CD4-positive, CD25-positive, alpha-beta regulatory T cell (primary cell): ENCODE results near the gene OR4D1. TPM values are rescaled to one million over a fixed set of nuclear protein-coding genes. Genes with fewer than 3 reads are reported as not detected.

ENCODE experiments used
- ATAC-seq, 2 donors: fragments of 150-1000 bp; cut with Tn5 transposase; one replicate each; pipeline ENCODE4 v1.10.0; 2021; ENCODE audit warnings: low read depth in 2 of 2, moderate number of reproducible peaks in 2 of 2, moderate library complexity in 1 of 2
- DNase-seq, 3 donors: peaks; one replicate each; pipeline versions ENCODE4 v3.0.0 to v3.0.0-alpha.2; 2012 to 2022; ENCODE audit warnings: mixed read lengths in 1 of 3
- H3K27ac ChIP-seq: one replicate; pipeline ENCODE4 v1.7.0; 2013; ENCODE audit warnings: mild to moderate bottlenecking, low read length; ENCODE audit not compliant: insufficient read depth, poor library complexity, severe bottlenecking
- H3K27me3 ChIP-seq: one replicate; pipeline ENCODE4 v1.7.0; 2013; ENCODE audit warnings: low read length; ENCODE audit not compliant: control insufficient read depth, insufficient read depth
- H3K36me3 ChIP-seq: one replicate; pipeline ENCODE4 v1.7.0; 2013; ENCODE audit warnings: mild to moderate bottlenecking, low read length, moderate library complexity; ENCODE audit not compliant: control insufficient read depth, insufficient read depth
- H3K4me1 ChIP-seq: 2 replicates; pipeline ENCODE4 v1.7.0; 2013; ENCODE audit warnings: mild to moderate bottlenecking, low read length; ENCODE audit not compliant: insufficient read depth, control insufficient read depth, poor library complexity, severe bottlenecking
- H3K4me3 ChIP-seq: one replicate; pipeline ENCODE4 v1.7.0; 2013; ENCODE audit warnings: low read depth, mild to moderate bottlenecking, low read length, moderate library complexity
- H3K9me3 ChIP-seq, 2 experiments: 1 replicate in 1 of 2; 2 replicates in 1 of 2; pipeline ENCODE4 v1.7.0; 2013; ENCODE audit warnings: low read length in 2 of 2, mild to moderate bottlenecking in 1 of 2, moderate library complexity in 1 of 2; ENCODE audit not compliant: control insufficient read depth in 2 of 2
- H3K27ac Mint-ChIP-seq, 3 donors: one replicate each; pipeline ENCODE4 v1.8.0; 2020 to 2022; ENCODE audit warnings: mild to moderate bottlenecking in 3 of 3, mixed read lengths in 3 of 3, moderate library complexity in 2 of 3
- H3K27me3 Mint-ChIP-seq: one replicate; pipeline ENCODE4 v1.8.0; 2022; ENCODE audit warnings: mild to moderate bottlenecking, mixed read lengths
- H3K36me3 Mint-ChIP-seq: one replicate; pipeline ENCODE4 v1.8.0; 2020; ENCODE audit warnings: mixed read lengths
- H3K4me1 Mint-ChIP-seq, 4 donors: one replicate each; pipeline ENCODE4 v1.8.0; 2020 to 2022; ENCODE audit warnings: mixed read lengths in 4 of 4, mild to moderate bottlenecking in 1 of 4
- H3K4me3 Mint-ChIP-seq, 4 donors: one replicate each; pipeline ENCODE4 v1.8.0; 2020 to 2022; ENCODE audit warnings: mild to moderate bottlenecking in 4 of 4, mixed read lengths in 4 of 4, moderate library complexity in 3 of 4
- H3K9me3 Mint-ChIP-seq, 7 donors: one replicate each; pipeline ENCODE4 v1.8.0; 2020 to 2022; ENCODE audit warnings: mixed read lengths in 7 of 7, mild to moderate bottlenecking in 3 of 7, moderate library complexity in 2 of 7
- polyA plus RNA-seq, 4 donors: library from polyadenylated mRNA; unstranded; fragments of 300-500 nt; fragmentation: Illumina TruSeq; gene quantifications; one replicate each; pipeline ENCODE4 v1.2.3, GENCODE V29; 2021
- total RNA-seq: library from RNA; stranded (reverse); gene quantifications from one replicate; pipeline ENCODE4 v1.2.3, GENCODE V29; 2022

The OR4D1 gene
- total and polyA plus RNA-seq, 5 donors from 2014 or later = 0.42 to 1.1 (median 0.72) TPM

- no peaks in the 10 kb centered on the region for H3K36me3 ChIP-seq
Measured at GRCh38 chr17:58112970-58113631, 35.1 kb upstream of the OR4D1 start.

GRCh38 chr17:58113947-58114346, 34.2 kb upstream of the OR4D1 start:
- Histone ChIP-seq H3K4me1 (no peaks in the 10 kb centered on the region), H3K9me3 (no peaks in the 10 kb centered on the region), H3K27me3 (peaks cover 5% of the 10 kb centered on the region), H3K27ac (no peak overlapping the region), H3K36me3 (no peaks in the 10 kb centered on the region), H3K4me3 (no peak overlapping the region)
- no peak overlapping the region for H3K27ac Mint-ChIP-seq
- no peaks in the 10 kb centered on the region for H3K36me3 Mint-ChIP-seq
- no peak overlapping the region for H3K4me3 Mint-ChIP-seq
- peaks cover 0 to 2% (median 0%) of the 10 kb centered on the region in 4 donors for H3K4me1 Mint-ChIP-seq
- DNase-seq (no peak), ATAC-seq (no peak)
- H3K9me3 Mint-ChIP-seq = no peaks in the 10 kb centered on the region
- peaks cover 19% of the 10 kb centered on the region for H3K27me3 Mint-ChIP-seq

More at GRCh38 chr17:58112970-58113631, 35.1 kb upstream of the OR4D1 start:
- peaks cover 0 to 2% (median 0%) of the 10 kb centered on the region in 4 donors for H3K4me1 Mint-ChIP-seq
- H3K27ac Mint-ChIP-seq = peak overlapping the region in 1 of 3 donors; percentile 26
- Histone ChIP-seq H3K27me3 (peaks cover 2% of the 10 kb centered on the region), H3K4me1 (no peaks in the 10 kb centered on the region), H3K9me3 (no peaks in the 10 kb centered on the region), H3K27ac (no peak overlapping the region), H3K4me3 (no peak overlapping the region)
- ATAC-seq (peak; percentile 86 to 87), DNase-seq (peak; percentile 68 to 81 (median 79))
- no peaks in the 10 kb centered on the region for H3K9me3 Mint-ChIP-seq
- no peak overlapping the region for H3K4me3 Mint-ChIP-seq
- no peaks in the 10 kb centered on the region for H3K36me3 Mint-ChIP-seq
- H3K27me3 Mint-ChIP-seq = peaks cover 19% of the 10 kb centered on the region

DNA sequence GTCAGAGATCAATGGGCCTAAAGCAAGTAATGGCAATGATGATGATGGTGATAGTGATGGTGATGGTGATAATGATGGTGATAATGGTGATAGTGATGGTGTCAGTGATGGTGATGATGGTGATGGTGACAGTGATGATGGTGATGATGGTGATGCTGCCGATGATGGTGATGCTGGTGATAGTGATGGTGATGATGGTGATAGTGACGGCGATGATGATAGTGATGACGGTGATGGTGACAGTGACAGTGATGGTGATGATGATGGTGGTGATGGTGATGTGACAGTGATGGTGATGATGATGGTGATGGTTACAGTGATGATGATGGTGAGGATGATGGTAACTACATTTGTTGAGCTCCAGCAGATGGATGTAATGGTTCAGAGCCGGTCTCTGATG, 30.8 kb upstream of the OR4D1 start:
- ATAC-seq (no peak), DNase-seq (no peak)
- Histone ChIP-seq H3K4me1 (no peaks in the 10 kb centered on the region), H3K9me3 (no peaks in the 10 kb centered on the region), H3K27me3 (peaks cover 5% of the 10 kb centered on the region), H3K36me3 (no peaks in the 10 kb centered on the region), H3K4me3 (no peak overlapping the region), H3K27ac (no peak overlapping the region)
- Mint-ChIP-seq H3K4me1 (peaks cover 5 to 7% (median 6%) of the 10 kb centered on the region in 4 donors), H3K27me3 (peaks cover 33% of the 10 kb centered on the region), H3K4me3 (no peak overlapping the region), H3K36me3 (no peaks in the 10 kb centered on the region), H3K9me3 (no peaks in the 10 kb centered on the region), H3K27ac (no peak overlapping the region)

DNA sequence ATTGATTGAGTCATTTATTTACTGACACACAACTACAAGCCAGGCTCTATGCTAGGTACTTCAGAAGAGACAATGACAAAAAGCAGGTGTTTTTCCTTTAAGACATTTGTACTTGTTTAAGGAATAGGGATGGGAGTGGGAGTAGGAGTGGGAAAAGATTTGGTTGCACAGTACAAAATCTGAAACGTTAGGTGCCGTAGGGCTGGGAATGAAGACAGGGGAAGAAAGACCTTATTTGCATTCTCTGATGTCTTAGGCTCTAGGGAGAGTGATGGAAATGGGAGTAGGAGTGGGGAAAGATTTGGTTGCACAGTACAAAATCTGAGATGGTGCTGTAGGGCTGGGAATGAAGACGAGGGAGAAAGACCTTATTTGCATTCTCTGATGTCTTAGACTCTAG, 28.7 kb upstream of the OR4D1 start:
- no peaks in the 10 kb centered on the region for H3K9me3 Mint-ChIP-seq

GRCh38 chr17:58120195-58120822, 27.9 kb upstream of the OR4D1 start:
- Mint-ChIP-seq H3K36me3 (no peaks in the 10 kb centered on the region), H3K9me3 (no peaks in the 10 kb centered on the region), H3K4me3 (no peak overlapping the region), H3K4me1 (peaks cover 3 to 7% (median 6%) of the 10 kb centered on the region in 4 donors), H3K27ac (no peak overlapping the region), H3K27me3 (peaks cover 33% of the 10 kb centered on the region)
- ATAC-seq (no peak), DNase-seq (peak; percentile 23 to 67 (median 62))
- no peak overlapping the region for H3K4me3 ChIP-seq
- H3K27me3 ChIP-seq = peaks cover 3% of the 10 kb centered on the region
- H3K4me1 ChIP-seq = no peaks in the 10 kb centered on the region
- no peaks in the 10 kb centered on the region for H3K36me3 ChIP-seq
- no peaks in the 10 kb centered on the region for H3K9me3 ChIP-seq
- H3K27ac ChIP-seq = no peak overlapping the region

More for the DNA sequence above, 28.7 kb upstream of the OR4D1 start:
- Mint-ChIP-seq H3K36me3 (no peaks in the 10 kb centered on the region), H3K27ac (no peak overlapping the region), H3K4me1 (peaks cover 3 to 7% (median 6%) of the 10 kb centered on the region in 4 donors), H3K27me3 (peaks cover 33% of the 10 kb centered on the region), H3K4me3 (no peak overlapping the region)
- Histone ChIP-seq H3K27me3 (peaks cover 3% of the 10 kb centered on the region), H3K4me3 (no peak overlapping the region), H3K4me1 (no peaks in the 10 kb centered on the region), H3K9me3 (no peaks in the 10 kb centered on the region), H3K36me3 (no peaks in the 10 kb centered on the region), H3K27ac (no peak overlapping the region)
- ATAC-seq (no peak), DNase-seq (no peak)

- Histone ChIP-seq H3K4me1 (no peaks in the 10 kb centered on the region), H3K4me3 (no peak overlapping the region), H3K27ac (no peak overlapping the region), H3K27me3 (peaks cover 5% of the 10 kb centered on the region), H3K9me3 (no peaks in the 10 kb centered on the region), H3K36me3 (no peaks in the 10 kb centered on the region)
- DNase-seq (peak in 2 of 3 donors; percentile 60 to 63), ATAC-seq (peak; percentile 53 to 72)
- Mint-ChIP-seq H3K27ac (no peak overlapping the region), H3K27me3 (peaks cover 29% of the 10 kb centered on the region), H3K36me3 (no peaks in the 10 kb centered on the region), H3K4me1 (peaks cover 3 to 7% (median 6%) of the 10 kb centered on the region in 4 donors), H3K9me3 (no peaks in the 10 kb centered on the region), H3K4me3 (peak overlapping the region in 1 of 4 donors; percentile 44)
Measured at GRCh38 chr17:58121925-58122324, 26.3 kb upstream of the OR4D1 start.

DNA sequence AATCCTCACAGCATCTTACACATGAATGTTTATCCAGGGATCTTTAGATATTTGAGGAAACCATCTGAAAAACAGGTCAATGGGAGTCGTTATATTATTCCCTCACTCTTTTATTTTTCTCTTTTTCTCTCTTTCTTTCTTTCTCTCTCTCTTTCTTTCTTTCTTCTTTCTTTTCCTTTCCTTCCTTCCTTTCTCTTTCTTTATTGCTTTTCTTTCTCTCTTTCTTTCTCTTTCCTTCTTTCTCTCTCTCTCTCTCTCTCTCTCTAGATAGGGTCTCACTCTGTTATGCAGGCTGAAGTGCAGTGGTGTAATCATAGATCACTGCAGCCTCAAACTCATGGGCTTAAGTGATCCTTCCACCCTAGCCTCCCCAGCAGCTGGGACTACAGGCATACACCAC, 20.3 kb upstream of the OR4D1 start:
- Mint-ChIP-seq H3K27ac (peak overlapping the region in 1 of 3 donors; percentile 66), H3K9me3 (peaks cover 0 to 2% (median 0%) of the 10 kb centered on the region in 7 donors), H3K36me3 (no peaks in the 10 kb centered on the region), H3K4me1 (no peaks in the 10 kb centered on the region), H3K27me3 (peaks cover 50% of the 10 kb centered on the region), H3K4me3 (no peak overlapping the region)
- Histone ChIP-seq H3K27ac (no peak overlapping the region), H3K9me3 (no peaks in the 10 kb centered on the region), H3K4me1 (no peaks in the 10 kb centered on the region), H3K36me3 (no peaks in the 10 kb centered on the region), H3K4me3 (no peak overlapping the region), H3K27me3 (peaks cover 9% of the 10 kb centered on the region)
- no peak for ATAC-seq
- DNase-seq = no peak
